Smooth muscle cell of the brain vasculature (primary cell): ENCODE measurements around the gene PTPRM.

ENCODE experiments used
- DNase-seq: peaks from one replicate; pipeline ENCODE4 v3.0.0-alpha.2; 2012; ENCODE audit warnings: low read depth, low spot score

The PTPRM gene

GRCh38 chr18:8389391-8390340, 822.5 kb downstream of the PTPRM start:
- peak; percentile 76 for DNase-seq

- DNase-seq = no peak
Observed at GRCh38 chr18:8391068-8391467, 824.0 kb downstream of the PTPRM start.

GRCh38 chr18:8396254-8396653, 829.1 kb downstream of the PTPRM start:
- DNase-seq = no peak

- DNase-seq = no peak
Observed at GRCh38 chr18:8397034-8397433, 829.9 kb downstream of the PTPRM start.

GRCh38 chr18:8399138-8399537, 832.0 kb downstream of the PTPRM start:
- DNase-seq = no peak

GRCh38 chr18:8400193-8400752, 833.2 kb downstream of the PTPRM start:
- no peak for DNase-seq

GRCh38 chr18:8400825-8401224, 833.7 kb downstream of the PTPRM start:
- no peak for DNase-seq

- DNase-seq = no peak
Observed at GRCh38 chr18:8401606-8402005, 834.5 kb downstream of the PTPRM start.

GRCh38 chr18:8402237-8402636, 835.1 kb downstream of the PTPRM start:
- DNase-seq = no peak

- DNase-seq = no peak
Observed at GRCh38 chr18:8403713-8404112, 836.6 kb downstream of the PTPRM start.

- no peak for DNase-seq
Observed at GRCh38 chr18:8406186-8406867, 839.2 kb downstream of the PTPRM start.

- DNase-seq = no peak
Observed at GRCh38 chr18:8406868-8407250, 839.7 kb downstream of the PTPRM start.

- DNase-seq = no peak
Observed at GRCh38 chr18:8409151-8409550, 842.0 kb downstream of the PTPRM start.

GRCh38 chr18:8411492-8411891, 844.4 kb downstream of the PTPRM start:
- no peak for DNase-seq

- no peak for DNase-seq
Observed at GRCh38 chr18:8412117-8412516, 845.0 kb downstream of the PTPRM start.

- DNase-seq = no peak
Observed at GRCh38 chr18:8413189-8413588, 846.1 kb downstream of the PTPRM start.

- no peak for DNase-seq
Observed at GRCh38 chr18:8413751-8414150, 846.6 kb downstream of the PTPRM start.

GRCh38 chr18:8416212-8417019, 849.3 kb downstream of the PTPRM start:
- DNase-seq = no peak

- DNase-seq = no peak
Observed at GRCh38 chr18:8422391-8422790, 855.3 kb downstream of the PTPRM start.

GRCh38 chr18:8423051-8423557, 856.0 kb downstream of the PTPRM start:
- peak; percentile 29 for DNase-seq

GRCh38 chr18:8424481-8424880, 857.4 kb downstream of the PTPRM start:
- DNase-seq = no peak
